ENCODE data around the gene EMID1.

Gene EMID1

GRCh38 chr22:29204455-29205183 is 1.1 kb upstream of the EMID1 start:
- H3K9me3 ChIP-seq (ENCODE audit: control insufficient read depth, insufficient read depth, low read depth, low read length), result no peaks in the 10 kb centered on the region
- ChIA-PET POLR2A (interaction anchor here (0.6 kb wide), 1 partner anchor 16 kb away, joined by 3 read pairs; no protein-coding TSS in a partner anchor), CTCF (interaction anchor here (0.6 to 5.5 kb wide), 7 partner anchors 9 to 124 kb away, joined by 3 to 44 read pairs (median 4); no protein-coding TSS in a partner anchor)
- H3K4me1 ChIP-seq (ENCODE audit: control insufficient read depth, insufficient read depth, low read length), result no peaks in the 10 kb centered on the region
- H3K27ac ChIP-seq (ENCODE audit: extremely low read depth, low read depth, low read length), result no peak overlapping the region
- no peak overlapping the region for H3K4me3 ChIP-seq (ENCODE audit: low read depth, low read length)
- no peaks in the 10 kb centered on the region for H3K36me3 ChIP-seq (ENCODE audit: control insufficient read depth in 2 of 2, insufficient read depth in 1 of 2, low read length in 2 of 2)
- TF ChIP-seq KLF10 (tag by site-specific recombination; IDR thresholded peaks at IDR 0.05), result no peak
- peak; percentile 79 for TF ChIP-seq ZSCAN4 (tag by site-specific recombination; IDR thresholded peaks at IDR 0.05)
- TF ChIP-seq GLIS2 (tag by site-specific recombination; IDR thresholded peaks at IDR 0.05), result peak; percentile 29; the same call in 1 of the 2 replicates
- TF ChIP-seq ZNF132 (tag by site-specific recombination; IDR thresholded peaks at IDR 0.05; ENCODE audit: borderline replicate concordance), result no peak
- TF ChIP-seq ZFP3 (tag by site-specific recombination; IDR thresholded peaks at IDR 0.05; ENCODE audit: low read depth), result no peak
- no peak for TF ChIP-seq ZNF513 (tag by site-specific recombination; IDR thresholded peaks at IDR 0.05)
- peak; percentile 58; the same call in 1 of the 2 replicates for TF ChIP-seq ZNF600 (tag by site-specific recombination; IDR thresholded peaks at IDR 0.05)
- no peak for TF ChIP-seq ZNF76 (tag by site-specific recombination; IDR thresholded peaks at IDR 0.05; ENCODE audit: borderline replicate concordance, low read depth)
- no peak for TF ChIP-seq ZNF768 (tag by site-specific recombination; IDR thresholded peaks at IDR 0.05)

- no peak overlapping the region for H3K27ac ChIP-seq (ENCODE audit: extremely low read depth, low read depth, low read length)
- H3K4me3 ChIP-seq (ENCODE audit: low read depth, low read length), result peak overlapping the region; percentile 62
- no peaks in the 10 kb centered on the region for H3K36me3 ChIP-seq (ENCODE audit: control insufficient read depth in 2 of 2, insufficient read depth in 1 of 2, low read length in 2 of 2)
- TF ChIP-seq CTCF (tag by site-specific recombination; IDR thresholded peaks at IDR 0.05) (peak; percentile 7; the same call in 1 of the 2 replicates), SETDB1 (IDR thresholded peaks at IDR 0.05; ENCODE audit: insufficient read length, low read length) (no peak), ZNF580 (tag by site-specific recombination; IDR thresholded peaks at IDR 0.05) (0 out of 2 replicates have a peak, but pooled peaks have one; percentile 47), SP7 (tag by site-specific recombination; IDR thresholded peaks at IDR 0.05) (peak; percentile 18; the same call in 1 of the 2 replicates), KLF1 (tag by site-specific recombination; IDR thresholded peaks at IDR 0.05) (no peak), ZIC2 (tag by site-specific recombination; IDR thresholded peaks at IDR 0.05) (0 out of 2 replicates have a peak, but pooled peaks have one; percentile 8), ZFP37 (tag by site-specific recombination; IDR thresholded peaks at IDR 0.05) (no peak), ZNF2 (tag by site-specific recombination; IDR thresholded peaks at IDR 0.05) (0 out of 2 replicates have a peak, but pooled peaks have one; percentile 19)
- ChIA-PET POLR2A (interaction anchor here (1.3 kb wide), 1 partner anchor 62 kb away, joined by 5 read pairs; the partner anchor contains the start of genes EWSR1 and RHBDD3), CTCF (interaction anchor here (0.6 to 5.5 kb wide), 8 partner anchors 9 to 568 kb away, joined by 3 to 44 read pairs (median 4); no protein-coding TSS in a partner anchor)
- no peaks in the 10 kb centered on the region for H3K4me1 ChIP-seq (ENCODE audit: control insufficient read depth, insufficient read depth, low read length)
- no peaks in the 10 kb centered on the region for H3K9me3 ChIP-seq (ENCODE audit: control insufficient read depth, insufficient read depth, low read depth, low read length)
Measured at GRCh38 chr22:29205252-29205593, 473 bp upstream of the EMID1 start.
